ENCODE measurements around the gene AIF1L. TPM values are rescaled to one million over a fixed set of nuclear protein-coding genes. Genes with fewer than 3 reads are reported as not detected.
"Not testable (repeated sequence)": the region's sequence is repeated elsewhere in the genome, so short reads cannot be mapped to it uniquely, and the experiment has no call there.

AIF1L gene
- total and polyA plus RNA-seq, 2 of the 4 experiments (the other 2 are of a cell fraction) = 0.18 to 0.19 TPM

GRCh38 chr9:131114084-131114535 lies 17.8 kb downstream of the AIF1L start:
- no peak overlapping the region for H3K56ac ChIP-seq (ENCODE audit: extremely low read depth, insufficient read depth, low read length)
- no peak for TF ChIP-seq RFX5 (IDR thresholded peaks at IDR 0.05; ENCODE audit: low read depth, low read length)
- TF ChIP-seq POLR2A (IDR thresholded peaks at IDR 0.05; ENCODE audit: low read depth, low read length) = no peak
- TF ChIP-seq MAZ (IDR thresholded peaks at IDR 0.05; ENCODE audit: borderline replicate concordance, low read depth, low read length) = no peak
- no peak for TF ChIP-seq RAD21 (IDR thresholded peaks at IDR 0.05; ENCODE audit: low read length)
- TF ChIP-seq SMC3 (IDR thresholded peaks at IDR 0.05; ENCODE audit: low read depth, low read length) = no peak
- no peak overlapping the region for H3K18ac ChIP-seq (ENCODE audit: low read depth, low read length)
- H4K5ac ChIP-seq (ENCODE audit: low read depth, low read length) = no peak overlapping the region
- no peak overlapping the region for H3K23ac ChIP-seq (ENCODE audit: low read depth, low read length)
- dilution Hi-C loops (cut with HindIII; ENCODE audit: low sequenced_read_pairs, unreplicated experiment) = no loop called here
- ATAC-seq (ENCODE audit: low read depth) = no peak
- WGBS, 2 experiments (ENCODE audit: extremely low coverage in 2 of 2, insufficient read length in 1 of 2) = 81% methylated on average over 4 of the region's 8 CpGs; no CpG with 5 or more reads in 1 of the 2 experiments
- no peaks in the 10 kb centered on the region; the same call in 1 of the 2 replicates for H4K20me1 ChIP-seq (ENCODE audit: insufficient read depth, low read length)
- H3K4me2 ChIP-seq (ENCODE audit: low read depth, low read length) = no peak overlapping the region
- no peak overlapping the region for H2BK120ac ChIP-seq (ENCODE audit: low read depth, low read length)
- no peak overlapping the region for H2AFZ ChIP-seq (replicated peaks; ENCODE audit: low read length, poor library complexity)
- H3K27ac ChIP-seq (ENCODE audit: insufficient read depth, low read length) = no peak overlapping the region
- H3K9me3 ChIP-seq (ENCODE audit: control insufficient read depth, insufficient read depth, low read length) = no peaks in the 10 kb centered on the region
- no peak overlapping the region for H2BK20ac ChIP-seq (ENCODE audit: low read depth, low read length)
- no peak overlapping the region for H3K14ac ChIP-seq (replicated peaks; ENCODE audit: low read depth, low read length)
- no peak overlapping the region for H2AK9ac ChIP-seq (replicated peaks; ENCODE audit: low read depth, low read length, poor library complexity)
- H3K4me1 ChIP-seq (ENCODE audit: control insufficient read depth, insufficient read depth, low read length) = no peaks in the 10 kb centered on the region
- in situ Hi-C loops (cut with MboI; ENCODE audit: low sequenced_read_pairs) = no loop called here
- H3K4ac ChIP-seq (ENCODE audit: low read depth, low read length) = no peak overlapping the region
- no peak overlapping the region for H4K91ac ChIP-seq (ENCODE audit: insufficient read depth, low read depth, low read length)
- no peak overlapping the region for H2AK5ac ChIP-seq (ENCODE audit: low read depth, low read length)
- no peak overlapping the region for H2BK5ac ChIP-seq (ENCODE audit: low read depth, low read length, poor library complexity, severe bottlenecking)
- ChIA-PET CTCF (no interaction called here), POLR2A (ENCODE audit: unreplicated experiment) (no interaction called here)
- H2BK15ac ChIP-seq (ENCODE audit: low read depth, low read length) = no peak overlapping the region
- no peak overlapping the region for H3K4me3 ChIP-seq (ENCODE audit: insufficient read depth, low read depth, low read length)
- H3K9ac ChIP-seq (ENCODE audit: low read depth, low read length) = no peak overlapping the region
- intact Hi-C loops (cut with micrococcal nuclease) = no loop called here
- H3K27me3 ChIP-seq (ENCODE audit: control insufficient read depth, insufficient read depth, low read length) = peaks cover 20% of the 10 kb centered on the region
- no peak for DNase-seq
- no peak overlapping the region for H4K8ac ChIP-seq (ENCODE audit: low read depth in 2 of 2, low read length in 2 of 2)
- H3K36me3 ChIP-seq (ENCODE audit: control insufficient read depth, insufficient read depth, low read length) = no peaks in the 10 kb centered on the region
- no peaks in the 10 kb centered on the region for H3K79me1 ChIP-seq (ENCODE audit: low read depth in 1 of 2, low read length in 2 of 2)
- H3K9me1 ChIP-seq (ENCODE audit: insufficient read depth, low read length) = no peaks in the 10 kb centered on the region
- BruUV-seq (replicated peaks) = no TSS peak

GRCh38 chr9:131115360-131115742 lies 19.0 kb downstream of the AIF1L start:
- H3K9me1 ChIP-seq (ENCODE audit: insufficient read depth, low read length); dilution Hi-C loops (cut with HindIII; ENCODE audit: low sequenced_read_pairs, unreplicated experiment); H2BK5ac ChIP-seq (ENCODE audit: low read depth, low read length, poor library complexity, severe bottlenecking); H2BK20ac ChIP-seq (ENCODE audit: low read depth, low read length); H3K4me3 ChIP-seq (ENCODE audit: insufficient read depth, low read depth, low read length); DNase-seq; H3K79me1 ChIP-seq (ENCODE audit: low read depth in 1 of 2, low read length in 2 of 2); H3K56ac ChIP-seq (ENCODE audit: extremely low read depth, insufficient read depth, low read length); H4K8ac ChIP-seq (ENCODE audit: low read depth in 2 of 2, low read length in 2 of 2); ATAC-seq (ENCODE audit: low read depth); H3K14ac ChIP-seq (replicated peaks; ENCODE audit: low read depth, low read length); H2AK5ac ChIP-seq (ENCODE audit: low read depth, low read length); H3K36me3 ChIP-seq (ENCODE audit: control insufficient read depth, insufficient read depth, low read length); H3K4me2 ChIP-seq (ENCODE audit: low read depth, low read length); H4K91ac ChIP-seq (ENCODE audit: insufficient read depth, low read depth, low read length); intact Hi-C loops (cut with micrococcal nuclease); H2AK9ac ChIP-seq (replicated peaks; ENCODE audit: low read depth, low read length, poor library complexity); H2BK120ac ChIP-seq (ENCODE audit: low read depth, low read length); BruUV-seq (replicated peaks); H3K18ac ChIP-seq (ENCODE audit: low read depth, low read length); H4K20me1 ChIP-seq (ENCODE audit: insufficient read depth, low read length); CTCF ChIA-PET; H3K9me3 ChIP-seq (ENCODE audit: control insufficient read depth, insufficient read depth, low read length); H3K4ac ChIP-seq (ENCODE audit: low read depth, low read length); H3K23ac ChIP-seq (ENCODE audit: low read depth, low read length); in situ Hi-C loops (cut with MboI; ENCODE audit: low sequenced_read_pairs); H3K27ac ChIP-seq (ENCODE audit: insufficient read depth, low read length); H2BK15ac ChIP-seq (ENCODE audit: low read depth, low read length); H4K5ac ChIP-seq (ENCODE audit: low read depth, low read length); H3K9ac ChIP-seq (ENCODE audit: low read depth, low read length); H2AFZ ChIP-seq (replicated peaks; ENCODE audit: low read length, poor library complexity); H3K4me1 ChIP-seq (ENCODE audit: control insufficient read depth, insufficient read depth, low read length): not testable (repeated sequence)
- peaks cover 25% of the 10 kb centered on the region for H3K27me3 ChIP-seq (ENCODE audit: control insufficient read depth, insufficient read depth, low read length)
- no CpG with 5 or more reads among the region's 6 CpGs for WGBS, 2 experiments (ENCODE audit: extremely low coverage in 2 of 2, insufficient read length in 1 of 2)
- POLR2A ChIA-PET (ENCODE audit: unreplicated experiment) = interaction anchor here (1.1 kb wide), 1 partner anchor 10 kb away, joined by 5 read pairs; the partner anchor contains the start of gene NUP214

All from IMR-90 (cell line).